GM19328 (cell line): ENCODE data around the gene CDK14.

ENCODE experiments used
- ATAC-seq: cut with Tn5 transposase; IDR thresholded peaks from one replicate; pipeline ENCODE4 v1.9.1; 2021; ENCODE audit warnings: mild to moderate bottlenecking, moderate library complexity; ENCODE audit not compliant: unreplicated experiment

The CDK14 gene

GRCh38 chr7:90677486-90678404 is 81.6 kb downstream of the CDK14 start:
- no peak for ATAC-seq

- ATAC-seq, result no peak
These were observed 82.9 kb downstream of the CDK14 start for GRCh38 chr7:90678986-90679385.

GRCh38 chr7:90680484-90680883 is 84.4 kb downstream of the CDK14 start:
- no peak for ATAC-seq

GRCh38 chr7:90681336-90682022 is 85.4 kb downstream of the CDK14 start:
- ATAC-seq, result no peak

- ATAC-seq, result no peak
These were observed 90.0 kb downstream of the CDK14 start for GRCh38 chr7:90686146-90686545.

GRCh38 chr7:90688810-90689209 is 92.7 kb downstream of the CDK14 start:
- no peak for ATAC-seq

GRCh38 chr7:90689260-90689659 is 93.1 kb downstream of the CDK14 start:
- ATAC-seq, result no peak

- peak; percentile 73 for ATAC-seq
These were observed 94.2 kb downstream of the CDK14 start for GRCh38 chr7:90690159-90690858.

- ATAC-seq, result no peak
These were observed 96.3 kb downstream of the CDK14 start for GRCh38 chr7:90692396-90692795.

GRCh38 chr7:90692947-90693346 is 96.8 kb downstream of the CDK14 start:
- no peak for ATAC-seq

GRCh38 chr7:90693939-90694338 is 97.8 kb downstream of the CDK14 start:
- no peak for ATAC-seq

GRCh38 chr7:90698616-90699015 is 102.5 kb downstream of the CDK14 start:
- no peak for ATAC-seq

GRCh38 chr7:90701021-90701420 is 104.9 kb downstream of the CDK14 start:
- ATAC-seq, result no peak

- no peak for ATAC-seq
These were observed 105.7 kb downstream of the CDK14 start for GRCh38 chr7:90701771-90702170.

GRCh38 chr7:90705391-90706071 is 109.4 kb downstream of the CDK14 start:
- no peak for ATAC-seq

GRCh38 chr7:90706072-90706716 is 110.1 kb downstream of the CDK14 start:
- no peak for ATAC-seq

- ATAC-seq, result peak; percentile 66
These were observed 112.8 kb downstream of the CDK14 start for GRCh38 chr7:90708841-90709317.

- peak; percentile 5 for ATAC-seq
These were observed 113.7 kb downstream of the CDK14 start for GRCh38 chr7:90709501-90710465.

GRCh38 chr7:90710466-90710850 is 114.3 kb downstream of the CDK14 start:
- ATAC-seq, result no peak
